Ovary (tissue), 3 donors: ENCODE data around the gene TNK2.

Source experiments
- CTCF ChIP-seq, 3 donors: fragments of 450-650 bp in 2 of 3; fragments of 200-600 bp in 1 of 3; IDR thresholded peaks; one replicate each; pipeline versions ENCODE4 v1.5.1 to v1.8.0; 2016 to 2022; ENCODE audit warnings: antibody characterized with exemption in 3 of 3, mild to moderate bottlenecking in 1 of 3
- EP300 ChIP-seq: sonication (generic); formaldehyde crosslinking; IDR thresholded peaks from one replicate; pipeline ENCODE4 v1.6.1; 2017; ENCODE audit warnings: antibody characterized with exemption
- POLR2A ChIP-seq: fragments of 450-650 bp; IDR thresholded peaks from one replicate; pipeline ENCODE4 v1.6.1; 2017; ENCODE audit warnings: antibody characterized with exemption, mild to moderate bottlenecking, moderate library complexity
- donor health status: DM: no; HTN: no; CAD: no.

- no peak for TF ChIP-seq CTCF (IDR thresholded peaks at IDR 0.05)
- TF ChIP-seq EP300, result no peak
- no peak for TF ChIP-seq POLR2A
Observed at GRCh38 chr3:195876297-195877064, 31.9 kb downstream of the TNK2 start.
